Suppressor macrophage (primary cell): ENCODE results near the gene CACHD1.
A peak's percentile ranks its signal among the peaks of the same experiment; 100 is the strongest.

Experiments
- DNase-seq, 4 experiments: peaks; one replicate each; pipeline ENCODE4 v3.0.0-alpha.2; 2020 to 2022

The CACHD1 gene

GRCh38 chr1:64523413-64524337 is 53.7 kb downstream of the CACHD1 start:
- DNase-seq, result no peak

GRCh38 chr1:64524614-64525013 is 54.7 kb downstream of the CACHD1 start:
- DNase-seq, result no peak

GRCh38 chr1:64525116-64525686 is 55.3 kb downstream of the CACHD1 start:
- DNase-seq, result no peak

- DNase-seq, result no peak
Observed at GRCh38 chr1:64526312-64526711, 56.4 kb downstream of the CACHD1 start.

GRCh38 chr1:64527165-64527564 is 57.2 kb downstream of the CACHD1 start:
- no peak for DNase-seq

GRCh38 chr1:64527786-64528185 is 57.9 kb downstream of the CACHD1 start:
- DNase-seq, result no peak

- DNase-seq, result no peak
Observed at GRCh38 chr1:64530969-64531692, 61.2 kb downstream of the CACHD1 start.

- no peak for DNase-seq
Observed at GRCh38 chr1:64532646-64533045, 62.7 kb downstream of the CACHD1 start.

- DNase-seq, result no peak
Observed at GRCh38 chr1:64535938-64536835, 66.3 kb downstream of the CACHD1 start.

- DNase-seq, result no peak
Observed at GRCh38 chr1:64536836-64537490, 67.0 kb downstream of the CACHD1 start.

GRCh38 chr1:64537942-64538341 is 68.0 kb downstream of the CACHD1 start:
- DNase-seq, result no peak

GRCh38 chr1:64538389-64538788 is 68.5 kb downstream of the CACHD1 start:
- DNase-seq, result no peak

- no peak for DNase-seq
Observed at GRCh38 chr1:64539289-64539688, 69.4 kb downstream of the CACHD1 start.

GRCh38 chr1:64539781-64540218 is 69.9 kb downstream of the CACHD1 start:
- DNase-seq, result no peak

GRCh38 chr1:64540265-64540791 is 70.4 kb downstream of the CACHD1 start:
- peak; percentile 6 to 40 (median 24) for DNase-seq

- no peak for DNase-seq
Observed at GRCh38 chr1:64542118-64542517, 72.2 kb downstream of the CACHD1 start.

GRCh38 chr1:64543831-64544230 is 73.9 kb downstream of the CACHD1 start:
- DNase-seq, result no peak

- DNase-seq, result no peak
Observed at GRCh38 chr1:64545118-64545843, 75.4 kb downstream of the CACHD1 start.

- DNase-seq, result no peak
Observed at GRCh38 chr1:64546013-64546412, 76.1 kb downstream of the CACHD1 start.

GRCh38 chr1:64549464-64550239 is 79.7 kb downstream of the CACHD1 start:
- no peak for DNase-seq
